Right lobe of liver (tissue), 6 donors: ENCODE measurements around the gene DPM1. TPM values are rescaled to one million over a fixed set of nuclear protein-coding genes. Genes with fewer than 3 reads are reported as not detected.
A peak's percentile ranks its signal among the peaks of the same experiment; 100 is the strongest.

ENCODE experiments used
- ATAC-seq, 4 donors: fragments of 200-7000 bp; cut with Tn5 transposase; one replicate each; pipeline ENCODE4 v1.9.1; 2020; ENCODE audit warnings: mild to moderate bottlenecking in 4 of 4, moderate library complexity in 4 of 4
- DNase-seq, 3 donors: peaks; one replicate each; pipeline ENCODE4 v3.0.0-alpha.2; 2020
- H3K27ac ChIP-seq, 3 donors: fragments of 200-600 bp; one replicate each; pipeline ENCODE4 v1.8.0; 2022
- H3K27me3 ChIP-seq, 2 donors: fragments of 200-600 bp; one replicate each; pipeline ENCODE4 v1.8.0; 2022
- H3K36me3 ChIP-seq, 4 donors: fragments of 200-600 bp; sonication (generic) in 1 of 4; one replicate each; pipeline versions ENCODE4 v1.5.1 to v1.8.0; 2017 to 2022; ENCODE audit warnings: control low read depth in 1 of 4
- H3K4me1 ChIP-seq, 4 donors: fragments of 200-600 bp; sonication (generic) in 1 of 4; one replicate each; pipeline versions ENCODE4 v1.5.1 to v1.8.0; 2017 to 2022; ENCODE audit warnings: control low read depth in 1 of 4
- H3K4me3 ChIP-seq, 3 donors: fragments of 200-600 bp; one replicate each; pipeline ENCODE4 v1.8.0; 2022
- H3K9me3 ChIP-seq, 4 donors: fragments of 200-600 bp; sonication (generic) in 1 of 4; one replicate each; pipeline versions ENCODE4 v1.5.1 to v1.8.0; 2017 to 2022; ENCODE audit warnings: control low read depth in 1 of 4
- CTCF ChIP-seq, 4 donors: fragments of 200-600 bp in 3 of 4; fragments of 450-650 bp in 1 of 4; IDR thresholded peaks; one replicate each; pipeline versions ENCODE4 v1.5.1 to v1.8.0; 2016 to 2022; ENCODE audit warnings: antibody characterized with exemption in 4 of 4, mild to moderate bottlenecking in 2 of 4
- POLR2A ChIP-seq: fragments of 450-650 bp; IDR thresholded peaks from one replicate; pipeline ENCODE4 v1.6.1; 2017; ENCODE audit warnings: antibody characterized with exemption, mild to moderate bottlenecking
- WGBS: methylation state at CpG from one replicate; pipeline ENCODE4 v1.1.6; 2018; ENCODE audit warnings: low coverage, low lambda C conversion rate; ENCODE audit not compliant: insufficient coverage; ENCODE audit errors: missing lambda C conversion rate; 5-methylcytosine and 5-hydroxymethylcytosine counted together
- intact Hi-C, 2 donors: fragments of 100-400 bp; cut with DNase I; formaldehyde crosslinking; loops; one replicate each; pipeline versions ENCODE4 v1.11.2 to v1.14.1; 2022
- total RNA-seq, 6 experiments: library from RNA; depleted of rRNA in 2 of 6; stranded (reverse); fragments of >200 nt in 2 of 6; fragmentation: NEBNext Ultra II Directional in 3 of 6; extraction: Animal tissue kit (Norgen Biotek cat#: 25700) in 3 of 6; gene quantifications; one replicate each; pipeline versions ENCODE4 v1.1.0 to v1.2.4, GENCODE V29; 2016 to 2023
- donor health status: DM: no; HTN: yes; CAD: no.
- donor health status: DM: no; HTN: no; CAD: no.
- donor health status: DM: no; HTN: no; CAD: no.
- donor health status: DM: no; HTN: yes; CAD: no.
- donor health status: DM: no; HTN: yes; CAD: no.

DPM1 gene
- total RNA-seq, 6 experiments from 2014 or later, result 16.6 to 40.4 (median 21.2) TPM

- Histone ChIP-seq H3K27ac (peak within 1 kb of the TSS; percentile 95 to 99 (median 97)), H3K4me1 (peaks cover 0 to 22% (median 6%) of the 10 kb centered on the region in 4 donors), H3K36me3 (peaks cover 5 to 27% (median 15%) of the 10 kb centered on the region in 4 donors), H3K27me3 (no peaks in the 10 kb centered on the region), H3K4me3 (peak within 1 kb of the TSS; percentile 64 to 77 (median 68)), H3K9me3 (no peaks in the 10 kb centered on the region)
- 2% methylated on average over 7 of the region's 58 CpGs for WGBS
- DNase-seq, result peak; percentile 87 to 91 (median 91)
- peak; percentile 61 to 76 (median 69) for TF ChIP-seq CTCF (IDR thresholded peaks at IDR 0.05)
- TF ChIP-seq POLR2A, result peak; percentile 91
- ATAC-seq, result peak; percentile 87 to 93 (median 89)
- intact Hi-C loops, result no loop called here
Measured at GRCh38 chr20:50931306-50932015, 26.9 kb downstream of the DPM1 start, which contains the start of gene ADNP. ADNP (minus strand) TSS chr20:50931437; CDS start chr20:50903996, 27,441 bp downstream.

GRCh38 chr20:50930976-50931305 is 27.4 kb downstream of the DPM1 start:
- Histone ChIP-seq H3K4me1 (peaks cover 0 to 25% (median 6%) of the 10 kb centered on the region in 4 donors), H3K36me3 (peaks cover 5 to 22% (median 13%) of the 10 kb centered on the region in 4 donors), H3K27me3 (no peaks in the 10 kb centered on the region), H3K27ac (peak overlapping the region; percentile 95 to 99 (median 97)), H3K4me3 (peak overlapping the region; percentile 50 to 77 (median 52)), H3K9me3 (no peaks in the 10 kb centered on the region)
- no CpG with 5 or more reads among the region's 45 CpGs for WGBS
- intact Hi-C loops, result no loop called here
- no peak for DNase-seq
- no peak for TF ChIP-seq CTCF (IDR thresholded peaks at IDR 0.05)
- TF ChIP-seq POLR2A, result no peak
- ATAC-seq, result peak in 3 of 4 donors; percentile 31 to 51 (median 50)

GRCh38 chr20:50930139-50930975 is 28.0 kb downstream of the DPM1 start:
- peak; percentile 39 to 64 (median 52) for DNase-seq
- Histone ChIP-seq H3K4me3 (peak overlapping the region; percentile 64 to 77 (median 68)), H3K9me3 (no peaks in the 10 kb centered on the region), H3K27ac (peak overlapping the region; percentile 18 to 99 (median 60)), H3K4me1 (peaks cover 0 to 31% (median 6%) of the 10 kb centered on the region in 4 donors), H3K27me3 (no peaks in the 10 kb centered on the region), H3K36me3 (peaks cover 2 to 16% (median 10%) of the 10 kb centered on the region in 4 donors)
- intact Hi-C loops, result no loop called here
- ATAC-seq, result peak in 1 of 4 donors; percentile 1
- WGBS, result 0% methylated on average over 21 of the region's 79 CpGs
- no peak for TF ChIP-seq POLR2A
- no peak for TF ChIP-seq CTCF (IDR thresholded peaks at IDR 0.05)

DNA sequence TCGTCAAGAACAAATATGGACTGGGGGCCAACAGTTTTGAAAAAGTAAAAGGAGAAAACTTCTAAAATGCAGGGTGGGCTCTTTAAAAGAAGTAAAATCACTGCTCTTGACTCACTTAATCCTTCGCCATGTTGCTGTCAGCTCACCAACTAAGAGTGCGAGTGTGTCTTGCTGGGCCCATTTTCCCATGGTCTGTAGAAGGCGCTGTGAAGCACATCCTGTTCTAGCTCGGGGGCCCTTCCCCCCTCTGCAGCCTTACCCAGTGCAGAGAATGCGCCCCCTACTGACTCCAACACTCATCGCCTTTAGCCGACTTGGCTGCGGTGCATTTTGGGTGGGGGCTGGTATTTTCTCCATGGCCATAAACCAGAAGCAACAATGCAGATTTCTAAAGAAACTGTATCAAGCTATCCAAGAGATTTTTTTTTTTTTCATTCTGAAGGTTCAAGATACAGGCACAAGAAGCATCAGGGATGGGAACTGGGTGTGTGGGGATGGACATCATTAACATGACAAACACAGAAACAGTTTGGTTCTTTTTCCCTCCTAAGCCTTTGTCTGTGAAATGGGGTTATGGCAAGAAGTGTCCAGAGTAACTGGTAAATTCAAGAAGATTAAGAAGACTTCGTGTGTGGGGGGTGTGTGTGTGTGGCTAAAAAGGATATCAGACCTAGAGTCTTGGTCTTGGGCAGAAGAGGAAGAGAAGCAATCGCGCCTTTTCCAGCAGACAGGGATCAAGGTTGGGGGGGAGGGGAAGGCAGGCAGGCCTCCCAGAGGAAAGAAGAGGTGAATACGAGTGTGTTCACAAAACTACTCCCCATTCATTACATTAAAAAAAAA is 28.8 kb downstream of the DPM1 start:
- 14% methylated on average over 12 of the region's 13 CpGs for WGBS
- DNase-seq, result peak; percentile 81 to 88 (median 83)
- TF ChIP-seq CTCF (IDR thresholded peaks at IDR 0.05), result peak; percentile 72 to 91 (median 80)
- TF ChIP-seq POLR2A, result no peak
- peaks cover 0 to 32% (median 6%) of the 10 kb centered on the region in 4 donors for H3K4me1 ChIP-seq
- no peaks in the 10 kb centered on the region for H3K9me3 ChIP-seq
- peak overlapping the region; percentile 64 to 77 (median 68) for H3K4me3 ChIP-seq
- intact Hi-C loops, result no loop called here
- peaks cover 0 to 8% (median 3%) of the 10 kb centered on the region in 4 donors for H3K36me3 ChIP-seq
- no peaks in the 10 kb centered on the region for H3K27me3 ChIP-seq
- ATAC-seq, result peak; percentile 66 to 74 (median 70)
- peak overlapping the region; percentile 18 to 99 (median 60) for H3K27ac ChIP-seq
